NCI-H1105 treated with DMSO at 0.1 percent for 48 hours (cell line): Measurements from ENCODE around the gene SEL1L.
"Not testable (repeated sequence)": the region's sequence is repeated elsewhere in the genome, so short reads cannot be mapped to it uniquely, and the experiment has no call there.

Experiments used
- DNase-seq: peaks from one replicate; lab custom pipeline; 2025; lab: John Stamatoyannopoulos, UW

The SEL1L gene

GRCh38 chr14:81474148-81474492 is 59.5 kb downstream of the SEL1L start:
- no peak for DNase-seq

- no peak for DNase-seq
Observed at GRCh38 chr14:81473456-81474147, 60.1 kb downstream of the SEL1L start.

- DNase-seq = no peak
Observed at GRCh38 chr14:81472096-81472800, 61.4 kb downstream of the SEL1L start.

- no peak for DNase-seq
Observed at GRCh38 chr14:81471062-81471461, 62.6 kb downstream of the SEL1L start.

GRCh38 chr14:81470557-81470826 is 63.2 kb downstream of the SEL1L start:
- DNase-seq = not testable (repeated sequence)

GRCh38 chr14:81466854-81467253 is 66.8 kb downstream of the SEL1L start:
- DNase-seq = no peak

GRCh38 chr14:81465507-81466228 is 68.0 kb downstream of the SEL1L start:
- DNase-seq = no peak

- not testable (repeated sequence) for DNase-seq
Observed at GRCh38 chr14:81465003-81465392, 68.7 kb downstream of the SEL1L start.

- DNase-seq = peak; percentile 40
Observed at GRCh38 chr14:81464253-81465002, 69.2 kb downstream of the SEL1L start.

GRCh38 chr14:81462356-81462755 is 71.3 kb downstream of the SEL1L start:
- not testable (repeated sequence) for DNase-seq

GRCh38 chr14:81459912-81460311 is 73.7 kb downstream of the SEL1L start:
- DNase-seq = no peak

GRCh38 chr14:81458352-81458751 is 75.3 kb downstream of the SEL1L start:
- DNase-seq = no peak

- no peak for DNase-seq
Observed at GRCh38 chr14:81455390-81455789, 78.3 kb downstream of the SEL1L start.

- DNase-seq = no peak
Observed at GRCh38 chr14:81454572-81455218, 79.0 kb downstream of the SEL1L start.

GRCh38 chr14:81453166-81453766 is 80.4 kb downstream of the SEL1L start:
- peak; percentile 68 for DNase-seq

- DNase-seq = no peak
Observed at GRCh38 chr14:81452341-81453133, 81.1 kb downstream of the SEL1L start.

GRCh38 chr14:81450976-81451375 is 82.7 kb downstream of the SEL1L start:
- no peak for DNase-seq

GRCh38 chr14:81450100-81450531 is 83.5 kb downstream of the SEL1L start:
- DNase-seq = no peak

GRCh38 chr14:81449576-81449975 is 84.1 kb downstream of the SEL1L start:
- no peak for DNase-seq

- DNase-seq = no peak
Observed at GRCh38 chr14:81449114-81449513, 84.5 kb downstream of the SEL1L start.
